Heart right ventricle (tissue), 16 donors: ENCODE results near the gene ADARB2. TPM values are rescaled to one million over a fixed set of nuclear protein-coding genes. Genes with fewer than 3 reads are reported as not detected.

ENCODE experiments used
- ATAC-seq, 8 donors: fragments of 200-7000 bp; cut with Tn5 transposase; one replicate each; pipeline ENCODE4 v1.9.1; 2020; ENCODE audit warnings: mild to moderate bottlenecking in 8 of 8, moderate library complexity in 8 of 8, moderate number of reproducible peaks in 1 of 8
- DNase-seq, 2 donors: peaks; one replicate each; pipeline ENCODE4 v3.0.0-alpha.2; 2020
- H3K27ac ChIP-seq, 10 donors: fragments of 200-600 bp; sonication (generic) in 2 of 10; one replicate each; pipeline versions ENCODE4 v1.5.0 to v1.8.0; 2020 to 2022; ENCODE audit warnings: mild to moderate bottlenecking in 3 of 10
- H3K27me3 ChIP-seq, 7 donors: fragments of 200-600 bp; one replicate each; pipeline ENCODE4 v1.8.0; 2021 to 2022; ENCODE audit warnings: mild to moderate bottlenecking in 2 of 7
- H3K36me3 ChIP-seq, 9 donors: fragments of 200-600 bp; sonication (generic) in 1 of 9; one replicate each; pipeline versions ENCODE4 v1.5.0 to v1.8.0; 2020 to 2022; ENCODE audit warnings: mild to moderate bottlenecking in 2 of 9
- H3K4me1 ChIP-seq, 9 donors: fragments of 200-600 bp; sonication (generic) in 1 of 9; one replicate each; pipeline versions ENCODE4 v1.5.0 to v1.8.0; 2020 to 2022; ENCODE audit warnings: mild to moderate bottlenecking in 4 of 9
- H3K4me3 ChIP-seq, 10 donors: fragments of 200-600 bp; sonication (generic) in 2 of 10; one replicate each; pipeline versions ENCODE4 v1.5.0 to v1.8.0; 2020 to 2022; ENCODE audit warnings: mild to moderate bottlenecking in 7 of 10, moderate library complexity in 2 of 10
- H3K9me3 ChIP-seq, 11 donors: fragments of 200-600 bp in 10 of 11; sonication (generic) in 2 of 11; one replicate each; pipeline versions ENCODE4 v1.5.0 to v1.8.0; 2013 to 2022; ENCODE audit warnings: mild to moderate bottlenecking in 2 of 11, control low read depth in 1 of 11, moderate library complexity in 1 of 11
- CTCF ChIP-seq, 9 donors: fragments of 200-600 bp; sonication (generic) in 2 of 9; IDR thresholded peaks; one replicate each; pipeline versions ENCODE4 v1.5.0 to v1.8.0; 2021 to 2022; ENCODE audit warnings: antibody characterized with exemption in 9 of 9, mild to moderate bottlenecking in 5 of 9, moderate library complexity in 1 of 9
- WGBS, 2 donors: extraction: QIAGEN DNeasy Blood & Tissue Kit; methylation state at CpG; one replicate each; pipeline ENCODE4 v1.1.7; 2013; ENCODE audit warnings: inconsistent platforms in 1 of 2; 5-methylcytosine and 5-hydroxymethylcytosine counted together
- intact Hi-C, 10 donors: fragments of 100-400 bp; cut with DNase I; formaldehyde crosslinking; loops; one replicate each; pipeline versions ENCODE4 v1.11.1 to v1.14.2; 2022
- polyA plus RNA-seq, 2 donors: library from polyadenylated mRNA; stranded (reverse); fragments of 200-250 nt; gene quantifications; one replicate each; pipeline ENCODE4 v1.2.3, GENCODE V29; 2013
- total RNA-seq, 10 donors: library from RNA; stranded (reverse); fragmentation: NEBNext Ultra II Directional in 3 of 10; extraction: Animal tissue kit (Norgen Biotek cat#: 25700) in 3 of 10; gene quantifications; one replicate each; pipeline versions ENCODE4 v1.2.1 to v1.2.4, GENCODE V29; 2021 to 2023
- donor health status: Arrhythmogenic right ventricular cardiomyopathy.
- donor health status: ischemic (EF 13 %, LVEDD 7.1; RV severe dilation, severe dysfunction).
- donor health status: healthy with polysubstance abuse.
- donor health status: DM: no; HTN: yes; CAD: no.
- donor health status: DM: no; HTN: no; CAD: no.
- donor health status: ischemic (EF 25% LVEDD 6.9; RV normal size, moderate dysfunction).
- donor health status: ischemic (EF 25% LVEDD 5.7; RV mildly dilated, moderate dysfunction).
- donor health status: healthy.
- donor health status: DM: yes; HTN: yes; CAD: no.
- donor health status: Ischemic cardiomyopathy.
- donor health status: ischemic (EF 35%, LVEDD 5.7; RV mildly dilated, moderate dysfunction).
- donor health status: nonischemic (EF 11% LVEDD 7.7; RV severe dilation, severe dysfunction).
- donor health status: DM: yes; HTN: yes; CAD: no.
- donor health status: PGD.
- donor health status: ischemic (EF 29% LVEDD 5.4; RV normal size, mild dysfunction).
- donor health status: nonischemic (EF 23%, LVEDD 6.1; RV moderate dilation, normal function).

The ADARB2 gene
- total and polyA plus RNA-seq, 12 donors = 0.08 to 0.47 (median 0.17) TPM; not detected in 2

- ATAC-seq (no peak), DNase-seq (no peak)
- TF ChIP-seq CTCF (IDR thresholded peaks at IDR 0.05) = no peak
- Histone ChIP-seq H3K36me3 (no peaks in the 10 kb centered on the region), H3K9me3 (no peaks in the 10 kb centered on the region), H3K27me3 (peaks cover 0 to 7% (median 0%) of the 10 kb centered on the region in 7 donors), H3K4me3 (no peak overlapping the region), H3K27ac (no peak overlapping the region), H3K4me1 (no peaks in the 10 kb centered on the region)
- intact Hi-C loops = no loop called here
- 70 to 74% methylated on average over 14 of the region's 14 CpGs for WGBS, 2 donors
Measured at GRCh38 chr10:1661859-1662437, 75.4 kb downstream of the ADARB2 start.

- intact Hi-C loops = no loop called here
- 96 to 97% methylated on average over 3 of the region's 3 CpGs for WGBS, 2 donors
- H3K27me3 ChIP-seq = peaks cover 0 to 7% (median 0%) of the 10 kb centered on the region in 7 donors
- H3K36me3 ChIP-seq = no peaks in the 10 kb centered on the region
- DNase-seq (no peak), ATAC-seq (no peak)
- H3K9me3 ChIP-seq = no peaks in the 10 kb centered on the region
- TF ChIP-seq CTCF (IDR thresholded peaks at IDR 0.05) = no peak
- H3K4me1 ChIP-seq = no peaks in the 10 kb centered on the region
- H3K27ac ChIP-seq = no peak overlapping the region
- no peak overlapping the region for H3K4me3 ChIP-seq
Measured at GRCh38 chr10:1661416-1661815, 75.9 kb downstream of the ADARB2 start.

- H3K27me3 ChIP-seq = peaks cover 0 to 7% (median 0%) of the 10 kb centered on the region in 7 donors
- TF ChIP-seq CTCF (IDR thresholded peaks at IDR 0.05) = no peak
- no peak overlapping the region for H3K27ac ChIP-seq
- no peak overlapping the region for H3K4me3 ChIP-seq
- no peaks in the 10 kb centered on the region for H3K36me3 ChIP-seq
- H3K9me3 ChIP-seq = no peaks in the 10 kb centered on the region
- H3K4me1 ChIP-seq = no peaks in the 10 kb centered on the region
- ATAC-seq (no peak), DNase-seq (no peak)
- 27 to 34% methylated on average over 5 of the region's 5 CpGs for WGBS, 2 donors
- intact Hi-C loops = no loop called here
Measured at GRCh38 chr10:1660815-1661214, 76.5 kb downstream of the ADARB2 start.

- H3K36me3 ChIP-seq = no peaks in the 10 kb centered on the region
- no peaks in the 10 kb centered on the region for H3K4me1 ChIP-seq
- peaks cover 0 to 7% (median 0%) of the 10 kb centered on the region in 7 donors for H3K27me3 ChIP-seq
- no peaks in the 10 kb centered on the region for H3K9me3 ChIP-seq
- TF ChIP-seq CTCF (IDR thresholded peaks at IDR 0.05) = no peak
- no peak overlapping the region for H3K4me3 ChIP-seq
- ATAC-seq (no peak), DNase-seq (no peak)
- 82 to 89% methylated on average over 7 of the region's 7 CpGs for WGBS, 2 donors
- intact Hi-C loops = no loop called here
- no peak overlapping the region for H3K27ac ChIP-seq
Measured at GRCh38 chr10:1660386-1660785, 76.9 kb downstream of the ADARB2 start.
